NCI-H1092 (cell line): ENCODE results near the gene PDE10A.
"Not testable (repeated sequence)": the region's sequence is repeated elsewhere in the genome, so short reads cannot be mapped to it uniquely, and the experiment has no call there.

ENCODE experiments used
- DNase-seq: peaks from one replicate; lab custom pipeline; 2025; lab: John Stamatoyannopoulos, UW

The PDE10A gene

DNA sequence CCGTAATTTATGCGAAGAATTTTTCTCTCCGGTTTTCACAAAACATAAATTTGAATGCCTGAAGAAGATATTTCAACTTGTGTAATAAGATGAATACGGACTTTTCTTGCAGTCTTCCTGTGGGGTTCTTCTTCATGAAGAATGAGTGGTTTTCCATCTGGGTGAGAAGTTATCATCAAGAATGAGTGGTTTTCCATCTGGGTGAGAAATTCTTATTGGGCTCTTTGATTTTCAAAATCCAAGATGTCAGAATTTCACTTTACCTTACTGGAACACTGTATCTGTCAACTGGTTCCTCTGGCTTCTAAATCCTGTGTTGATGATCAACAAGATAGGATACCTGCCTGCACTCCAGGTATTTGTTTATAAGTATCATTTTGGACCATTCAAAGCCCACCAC is 193.6 kb downstream of the PDE10A start:
- DNase-seq: no peak

- DNase-seq: no peak
Measured at GRCh38 chr6:165468340-165469235, 194.5 kb downstream of the PDE10A start.

- not testable (repeated sequence) for DNase-seq
Measured at GRCh38 chr6:165463499-165463898, 199.5 kb downstream of the PDE10A start.

- not testable (repeated sequence) for DNase-seq
Measured at GRCh38 chr6:165459605-165460301, 203.3 kb downstream of the PDE10A start.

GRCh38 chr6:165458134-165458533 is 204.9 kb downstream of the PDE10A start:
- no peak for DNase-seq

GRCh38 chr6:165456286-165456685 is 206.8 kb downstream of the PDE10A start:
- DNase-seq: peak; percentile 16

GRCh38 chr6:165455488-165455887 is 207.6 kb downstream of the PDE10A start:
- no peak for DNase-seq

- no peak for DNase-seq
Measured at GRCh38 chr6:165453395-165453794, 209.6 kb downstream of the PDE10A start.

GRCh38 chr6:165451838-165452237 is 211.2 kb downstream of the PDE10A start:
- no peak for DNase-seq

GRCh38 chr6:165448210-165448609 is 214.8 kb downstream of the PDE10A start:
- DNase-seq: no peak

GRCh38 chr6:165447141-165447540 is 215.9 kb downstream of the PDE10A start:
- DNase-seq: no peak

DNA sequence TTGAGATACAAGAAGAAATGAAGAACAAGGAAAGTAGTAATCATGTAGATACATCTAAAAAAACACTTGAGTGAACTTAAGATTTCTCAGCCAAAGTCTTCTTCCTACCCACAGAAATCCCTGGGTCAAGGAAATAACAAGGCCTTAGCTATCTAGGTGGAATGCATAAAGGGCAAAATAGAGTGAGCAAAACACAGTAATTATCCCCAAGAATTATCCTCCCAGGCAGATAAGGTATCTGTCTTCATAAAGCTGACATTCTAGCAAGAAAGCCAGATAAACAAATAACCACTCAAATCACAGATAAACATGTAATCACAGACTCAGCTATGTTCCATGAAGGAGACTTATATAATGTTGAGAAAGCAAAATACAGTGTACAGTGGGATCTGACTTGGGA is 216.7 kb downstream of the PDE10A start:
- DNase-seq: no peak

- no peak for DNase-seq
Measured at GRCh38 chr6:165443462-165443861, 219.6 kb downstream of the PDE10A start.

DNA sequence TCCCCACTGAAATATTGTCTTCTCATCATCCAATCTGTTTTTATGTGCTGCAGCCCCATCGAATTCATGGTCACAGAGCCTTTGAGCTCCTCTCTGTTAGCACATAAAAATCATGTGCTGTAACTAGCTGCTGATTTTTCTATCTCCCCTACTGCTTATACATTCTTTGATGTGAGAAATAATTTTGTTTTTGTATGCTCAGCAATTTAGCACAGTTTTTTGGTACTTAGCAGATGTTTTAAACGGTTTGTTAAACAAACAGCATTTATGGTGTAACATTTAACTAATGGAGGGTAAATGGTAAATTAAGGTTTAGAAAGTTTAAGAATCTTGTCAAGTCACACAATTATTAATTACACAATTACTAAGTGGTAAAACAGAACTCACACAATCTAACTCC is 221.9 kb downstream of the PDE10A start:
- DNase-seq: no peak

DNA sequence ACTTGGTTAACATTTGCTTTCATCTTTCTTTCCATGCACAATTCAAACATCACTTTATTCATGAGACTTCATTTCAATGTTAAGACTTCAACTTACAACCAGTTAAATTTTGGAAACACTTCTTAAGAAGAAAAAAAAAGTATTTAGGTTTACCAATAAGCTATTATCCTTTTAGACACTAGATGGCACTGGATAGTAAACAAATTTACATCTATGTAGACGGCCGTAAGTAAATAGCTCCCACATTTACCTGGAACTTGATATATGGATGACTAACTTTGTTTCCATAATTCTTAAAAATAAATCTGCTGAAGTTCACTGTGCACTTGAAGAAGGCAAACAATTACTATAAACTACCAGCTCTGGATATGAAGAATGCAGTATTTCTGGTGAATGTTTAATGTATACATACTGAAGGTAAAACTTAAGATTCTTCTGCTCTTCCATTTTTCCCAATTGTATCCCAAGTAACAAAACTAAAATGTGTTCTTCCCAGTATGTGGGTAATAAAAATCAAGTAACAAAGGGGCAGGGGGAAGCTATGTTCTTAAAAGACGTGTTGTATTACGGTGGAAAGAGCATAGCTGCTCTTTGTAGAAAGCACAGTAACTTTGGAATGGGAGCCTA is 223.0 kb downstream of the PDE10A start:
- DNase-seq: peak; percentile 30

GRCh38 chr6:165426892-165427291 is 236.1 kb downstream of the PDE10A start:
- no peak for DNase-seq

DNA sequence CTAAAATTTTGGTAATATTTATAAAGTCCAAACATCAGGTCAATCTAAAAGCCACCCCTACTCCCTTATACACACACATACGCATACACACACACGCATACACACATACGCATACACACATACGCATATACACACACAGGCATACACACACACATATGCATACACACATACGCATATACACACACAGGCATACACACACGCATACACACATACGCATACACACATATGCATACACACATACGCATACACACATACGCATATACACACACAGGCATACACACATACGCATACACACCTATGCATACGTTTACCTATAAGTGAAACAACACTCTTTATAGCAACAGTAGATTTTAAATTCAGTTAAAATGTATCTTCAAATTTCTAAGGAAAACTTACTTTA is 240.8 kb downstream of the PDE10A start:
- DNase-seq: no peak

DNA sequence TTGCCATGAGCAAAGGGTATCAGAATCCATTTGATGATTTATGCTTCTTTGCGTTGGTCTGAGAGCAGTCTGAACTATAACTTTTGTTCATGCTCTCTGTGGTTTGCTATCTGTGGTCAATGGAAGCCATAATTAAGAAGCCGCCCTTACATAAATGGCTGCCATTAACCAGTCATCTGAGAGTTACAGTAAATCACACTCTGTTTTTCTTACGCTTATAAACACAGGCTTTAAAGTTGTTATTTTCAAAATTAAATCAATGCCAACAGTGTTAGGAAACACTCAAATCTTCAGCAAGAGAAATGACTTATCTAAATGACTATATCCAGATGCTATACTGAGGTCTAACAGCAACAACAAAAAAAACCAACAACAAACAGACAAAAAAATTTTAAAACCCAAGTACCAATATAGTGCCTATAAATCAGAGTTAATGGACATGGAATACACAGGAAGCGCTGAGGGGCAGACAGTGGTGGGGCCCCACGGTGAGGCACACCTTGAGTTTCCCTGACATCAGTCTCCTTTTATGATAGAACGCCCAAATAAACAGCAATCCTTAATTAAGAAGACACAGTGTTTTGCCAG is 245.7 kb downstream of the PDE10A start:
- DNase-seq: no peak

- DNase-seq: no peak
Measured at GRCh38 chr6:165404697-165405096, 258.3 kb downstream of the PDE10A start.

GRCh38 chr6:165404296-165404695 is 258.7 kb downstream of the PDE10A start:
- DNase-seq: no peak

- no peak for DNase-seq
Measured at GRCh38 chr6:165403006-165403595, 259.9 kb downstream of the PDE10A start.

- DNase-seq: no peak
Measured at GRCh38 chr6:165401092-165401491, 261.9 kb downstream of the PDE10A start.
